ENCODE results near the gene ARG2. TPM values are rescaled to one million over a fixed set of nuclear protein-coding genes. Genes with fewer than 3 reads are reported as not detected.

ARG2 gene
- total and polyA plus RNA-seq, 2 of the 4 experiments (the other 2 are of a cell fraction), result 1.1 to 2.5 TPM

GRCh38 chr14:67582061-67582460 is 37.7 kb upstream of the ARG2 start:
- Histone ChIP-seq H4K8ac (ENCODE audit: low read depth in 2 of 2, low read length in 2 of 2) (no peak overlapping the region), H2AK5ac (ENCODE audit: low read depth, low read length) (no peak overlapping the region), H3K27ac (ENCODE audit: insufficient read depth, low read length) (no peak overlapping the region), H3K23ac (ENCODE audit: low read depth, low read length) (no peak overlapping the region), H2AK9ac (replicated peaks; ENCODE audit: low read depth, low read length, poor library complexity) (no peak overlapping the region), H3K14ac (replicated peaks; ENCODE audit: low read depth, low read length) (no peak overlapping the region), H3K4ac (ENCODE audit: low read depth, low read length) (no peak overlapping the region), H3K9me1 (ENCODE audit: insufficient read depth, low read length) (0 out of 2 replicates have a peak, but pooled peaks cover 3% of the 10 kb centered on the region), H3K4me2 (ENCODE audit: low read depth, low read length) (no peak overlapping the region), H3K9ac (ENCODE audit: low read depth, low read length) (no peak overlapping the region), H4K20me1 (ENCODE audit: insufficient read depth, low read length) (no peaks in the 10 kb centered on the region), H3K56ac (ENCODE audit: extremely low read depth, insufficient read depth, low read length) (no peak overlapping the region), H4K5ac (ENCODE audit: low read depth, low read length) (no peak overlapping the region), H3K36me3 (ENCODE audit: control insufficient read depth, insufficient read depth, low read length) (no peaks in the 10 kb centered on the region), H4K91ac (ENCODE audit: insufficient read depth, low read depth, low read length) (no peak overlapping the region), H3K4me3 (ENCODE audit: insufficient read depth, low read depth, low read length) (no peak overlapping the region), H3K9me3 (ENCODE audit: control insufficient read depth, insufficient read depth, low read length) (no peaks in the 10 kb centered on the region), H3K79me1 (ENCODE audit: low read depth in 1 of 2, low read length in 2 of 2) (no peaks in the 10 kb centered on the region), H2AFZ (replicated peaks; ENCODE audit: low read length, poor library complexity) (no peak overlapping the region), H2BK15ac (ENCODE audit: low read depth, low read length) (no peak overlapping the region), H3K4me1 (ENCODE audit: control insufficient read depth, insufficient read depth, low read length) (no peaks in the 10 kb centered on the region), H3K27me3 (ENCODE audit: control insufficient read depth, insufficient read depth, low read length) (peaks cover 4% of the 10 kb centered on the region; the same call in 1 of the 2 replicates), H3K18ac (ENCODE audit: low read depth, low read length) (no peak overlapping the region), H2BK20ac (ENCODE audit: low read depth, low read length) (no peak overlapping the region), H2BK120ac (ENCODE audit: low read depth, low read length) (no peak overlapping the region), H2BK5ac (ENCODE audit: low read depth, low read length, poor library complexity, severe bottlenecking) (no peak overlapping the region)
- in situ Hi-C loops (cut with MboI; ENCODE audit: low sequenced_read_pairs), result no loop called here
- ATAC-seq (ENCODE audit: low read depth), result no peak
- CTCF ChIA-PET, result interaction anchor here (0.8 to 5.8 kb wide), 4 partner anchors 11 to 122 kb away, joined by 3 to 38 read pairs (median 14); no protein-coding TSS in a partner anchor
- DNase-seq, result no peak
- TF ChIP-seq RFX5 (IDR thresholded peaks at IDR 0.05; ENCODE audit: low read depth, low read length), result no peak
- no peak for TF ChIP-seq CHD1 (IDR thresholded peaks at IDR 0.05; ENCODE audit: low read depth, low read length)
- no peak for TF ChIP-seq NFE2L2 (IDR thresholded peaks at IDR 0.05; ENCODE audit: low read depth, low read length)
- no peak for TF ChIP-seq MAZ (IDR thresholded peaks at IDR 0.05; ENCODE audit: borderline replicate concordance, low read depth, low read length)
- no peak for TF ChIP-seq POLR2A (IDR thresholded peaks at IDR 0.05; ENCODE audit: low read depth, low read length)
- TF ChIP-seq FOS (IDR thresholded peaks at IDR 0.05; ENCODE audit: low read depth, low read length), result no peak
- TF ChIP-seq MAFK (IDR thresholded peaks at IDR 0.05; ENCODE audit: low read depth, low read length), result no peak
- TF ChIP-seq CTCF (conservative IDR thresholded peaks at IDR 0.05; ENCODE audit: low read depth, low read length), result no peak
- no peak for TF ChIP-seq RCOR1 (IDR thresholded peaks at IDR 0.05; ENCODE audit: insufficient replicate concordance, low read length)
- no peak for TF ChIP-seq CEBPB (IDR thresholded peaks at IDR 0.05; ENCODE audit: low read depth, low read length)
- no peak for TF ChIP-seq BHLHE40 (IDR thresholded peaks at IDR 0.05; ENCODE audit: low read depth, low read length)
- no peak for TF ChIP-seq RAD21 (IDR thresholded peaks at IDR 0.05; ENCODE audit: low read length)
- no peak for TF ChIP-seq SMC3 (IDR thresholded peaks at IDR 0.05; ENCODE audit: low read depth, low read length)
- TF ChIP-seq, protein P1, sequence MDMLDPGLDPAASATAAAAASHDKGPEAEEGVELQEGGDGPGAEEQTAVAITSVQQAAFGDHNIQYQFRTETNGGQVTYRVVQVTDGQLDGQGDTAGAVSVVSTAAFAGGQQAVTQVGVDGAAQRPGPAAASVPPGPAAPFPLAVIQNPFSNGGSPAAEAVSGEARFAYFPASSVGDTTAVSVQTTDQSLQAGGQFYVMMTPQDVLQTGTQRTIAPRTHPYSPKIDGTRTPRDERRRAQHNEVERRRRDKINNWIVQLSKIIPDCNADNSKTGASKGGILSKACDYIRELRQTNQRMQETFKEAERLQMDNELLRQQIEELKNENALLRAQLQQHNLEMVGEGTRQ (IDR thresholded peaks at IDR 0.05; ENCODE audit: low read depth, low read length), result no peak
- no peak for TF ChIP-seq MXI1 (IDR thresholded peaks at IDR 0.05; ENCODE audit: borderline replicate concordance, low read depth, low read length)
- no CpG with 5 or more reads among the region's 7 CpGs for WGBS, 2 experiments (ENCODE audit: extremely low coverage in 2 of 2, insufficient read length in 1 of 2)
- BruUV-seq (replicated peaks), result no TSS peak
- POLR2A ChIA-PET (ENCODE audit: unreplicated experiment), result no interaction called here
- dilution Hi-C loops (cut with HindIII; ENCODE audit: low sequenced_read_pairs, unreplicated experiment), result no loop called here
- intact Hi-C loops (cut with micrococcal nuclease), result no loop called here

Measured in IMR-90 (cell line).